ENCODE measurements around the gene KIF3C. TPM values are rescaled to one million over a fixed set of nuclear protein-coding genes. Genes with fewer than 3 reads are reported as not detected.

Gene KIF3C
- total and polyA plus RNA-seq, 2 donors (not counting 1 experiment from before 2014, with no cell fraction given): 9.7 to 13.0 TPM

GRCh38 chr2:26008095-26008494 lies 25.8 kb upstream of the KIF3C start:
- DNase-seq (ENCODE audit: low read depth in 2 of 2): no peak
- no peak overlapping the region for H3K27ac ChIP-seq (ENCODE audit: insufficient read depth, low read length)

DNA sequence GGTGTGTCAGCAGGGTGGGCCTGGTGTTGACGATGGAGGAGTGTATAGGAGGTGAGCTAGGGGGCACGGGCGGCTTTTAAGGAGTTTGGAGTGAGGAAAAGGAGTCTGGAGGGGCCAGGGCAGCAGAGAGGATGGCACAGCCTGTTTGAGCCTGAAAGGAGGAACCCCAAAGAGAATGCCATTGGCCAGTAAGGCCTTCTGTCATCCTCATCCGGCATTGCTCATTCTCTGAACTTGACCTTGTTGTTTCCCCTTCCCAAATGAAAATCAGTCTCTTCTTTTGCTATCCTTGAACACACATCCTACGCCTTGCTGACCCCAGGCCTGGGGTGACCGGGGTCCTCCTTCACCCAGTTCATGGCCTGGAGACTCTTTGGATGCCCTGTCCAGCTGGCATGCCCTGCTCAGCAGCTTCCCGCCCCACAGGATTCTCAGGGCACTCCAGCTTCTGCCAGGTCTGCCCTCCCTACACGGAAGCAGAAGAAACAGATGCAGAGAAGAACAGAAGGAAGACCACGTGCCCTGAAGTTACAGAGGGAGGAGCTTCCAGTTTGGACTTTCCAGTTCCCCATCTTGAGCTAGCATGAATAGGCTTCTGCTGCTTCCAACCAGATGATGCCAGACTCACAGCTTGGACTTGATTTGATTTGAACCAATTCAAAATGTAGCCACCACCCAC lies 20.5 kb upstream of the KIF3C start:
- Histone ChIP-seq H3K27ac (ENCODE audit: insufficient read depth, low read length) (no peak overlapping the region), H3K9ac (ENCODE audit: insufficient read depth, low read length) (no peak overlapping the region), H3K27me3 (ENCODE audit: control insufficient read depth, insufficient read depth, low read length) (no peaks in the 10 kb centered on the region), H3K79me2 (ENCODE audit: control insufficient read depth, insufficient read depth, low read length) (no peaks in the 10 kb centered on the region), H2AFZ (ENCODE audit: low read length) (no peak overlapping the region), H3K36me3 (ENCODE audit: control insufficient read depth, insufficient read depth, low read length) (no peaks in the 10 kb centered on the region), H4K20me1 (ENCODE audit: control insufficient read depth, extremely low read depth, insufficient read depth, low read length) (no peaks in the 10 kb centered on the region), H3K4me3 (replicated peaks in 1 of 4; ENCODE audit: control extremely low read depth in 1 of 4, insufficient read depth in 1 of 4, low read depth in 3 of 4, low read length in 4 of 4) (no peak overlapping the region), H3K9me3 (ENCODE audit: control insufficient read depth, insufficient read depth, low read depth, low read length) (no peaks in the 10 kb centered on the region), H3K4me1 (ENCODE audit: control insufficient read depth, extremely low read depth, insufficient read depth, low read length) (peaks cover 3% of the 10 kb centered on the region), H3K4me2 (ENCODE audit: extremely low read depth, insufficient read depth, low read length) (no peak overlapping the region)
- TF ChIP-seq EZH2 (IDR thresholded peaks at IDR 0.05; ENCODE audit: low read length, missing control alignments): no peak
- TF ChIP-seq, protein P1, sequence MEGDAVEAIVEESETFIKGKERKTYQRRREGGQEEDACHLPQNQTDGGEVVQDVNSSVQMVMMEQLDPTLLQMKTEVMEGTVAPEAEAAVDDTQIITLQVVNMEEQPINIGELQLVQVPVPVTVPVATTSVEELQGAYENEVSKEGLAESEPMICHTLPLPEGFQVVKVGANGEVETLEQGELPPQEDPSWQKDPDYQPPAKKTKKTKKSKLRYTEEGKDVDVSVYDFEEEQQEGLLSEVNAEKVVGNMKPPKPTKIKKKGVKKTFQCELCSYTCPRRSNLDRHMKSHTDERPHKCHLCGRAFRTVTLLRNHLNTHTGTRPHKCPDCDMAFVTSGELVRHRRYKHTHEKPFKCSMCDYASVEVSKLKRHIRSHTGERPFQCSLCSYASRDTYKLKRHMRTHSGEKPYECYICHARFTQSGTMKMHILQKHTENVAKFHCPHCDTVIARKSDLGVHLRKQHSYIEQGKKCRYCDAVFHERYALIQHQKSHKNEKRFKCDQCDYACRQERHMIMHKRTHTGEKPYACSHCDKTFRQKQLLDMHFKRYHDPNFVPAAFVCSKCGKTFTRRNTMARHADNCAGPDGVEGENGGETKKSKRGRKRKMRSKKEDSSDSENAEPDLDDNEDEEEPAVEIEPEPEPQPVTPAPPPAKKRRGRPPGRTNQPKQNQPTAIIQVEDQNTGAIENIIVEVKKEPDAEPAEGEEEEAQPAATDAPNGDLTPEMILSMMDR (conservative IDR thresholded peaks at IDR 0.05 in 1 of 2, IDR thresholded peaks at IDR 0.05 in 1 of 2; ENCODE audit: low read depth in 1 of 2, low read length in 2 of 2): no peak
- DNase-seq (ENCODE audit: low read depth in 2 of 2): no peak

More at GRCh38 chr2:26008095-26008494, 25.8 kb upstream of the KIF3C start:
- Histone ChIP-seq H3K9me3 (ENCODE audit: control insufficient read depth, insufficient read depth, low read depth, low read length) (no peaks in the 10 kb centered on the region), H3K9ac (ENCODE audit: insufficient read depth, low read length) (no peak overlapping the region), H3K4me1 (ENCODE audit: control insufficient read depth, extremely low read depth, insufficient read depth, low read length) (peaks cover 15% of the 10 kb centered on the region), H3K4me2 (ENCODE audit: extremely low read depth, insufficient read depth, low read length) (no peak overlapping the region), H3K4me3 (replicated peaks in 1 of 4; ENCODE audit: control extremely low read depth in 1 of 4, insufficient read depth in 1 of 4, low read depth in 3 of 4, low read length in 4 of 4) (no peak overlapping the region), H3K27me3 (ENCODE audit: control insufficient read depth, insufficient read depth, low read length) (no peaks in the 10 kb centered on the region), H3K79me2 (ENCODE audit: control insufficient read depth, insufficient read depth, low read length) (no peaks in the 10 kb centered on the region), H3K36me3 (ENCODE audit: control insufficient read depth, insufficient read depth, low read length) (no peaks in the 10 kb centered on the region), H2AFZ (ENCODE audit: low read length) (no peak overlapping the region), H4K20me1 (ENCODE audit: control insufficient read depth, extremely low read depth, insufficient read depth, low read length) (no peaks in the 10 kb centered on the region)
- TF ChIP-seq, protein P1 (conservative IDR thresholded peaks at IDR 0.05 in 1 of 2, IDR thresholded peaks at IDR 0.05 in 1 of 2; ENCODE audit: low read depth in 1 of 2, low read length in 2 of 2): no peak
- no peak for TF ChIP-seq EZH2 (IDR thresholded peaks at IDR 0.05; ENCODE audit: low read length, missing control alignments)

DNA sequence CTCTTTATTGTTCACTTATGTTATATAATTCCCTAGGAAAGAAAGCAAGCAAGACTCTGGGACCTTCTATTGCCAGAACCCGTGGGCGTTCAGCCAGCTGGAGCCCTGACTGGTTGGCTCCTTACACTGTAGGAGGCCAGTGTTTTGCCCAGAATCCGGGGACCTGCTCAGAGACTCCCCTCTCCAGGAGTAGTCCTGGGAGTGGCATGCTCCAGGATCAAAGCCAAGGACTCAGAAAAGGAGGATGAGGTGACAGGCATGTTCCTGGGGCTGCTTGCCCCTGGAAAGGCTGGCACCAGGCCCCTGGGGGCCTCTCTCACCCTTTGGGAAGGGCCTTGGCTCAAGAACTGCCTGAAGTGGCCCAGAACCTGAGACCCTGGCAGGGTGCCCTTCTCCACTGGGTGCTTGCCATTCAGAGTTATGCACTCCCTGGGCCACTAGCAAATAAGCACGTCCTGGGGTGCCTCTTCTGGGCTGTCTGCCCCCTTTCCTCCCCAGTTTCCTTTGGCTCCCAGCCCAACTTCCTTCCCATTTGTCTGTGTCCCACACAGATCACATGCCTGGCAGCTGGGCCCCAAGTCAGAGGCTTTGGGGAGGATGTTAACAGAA lies 19.6 kb upstream of the KIF3C start:
- no peak for TF ChIP-seq EZH2 (IDR thresholded peaks at IDR 0.05; ENCODE audit: low read length, missing control alignments)
- TF ChIP-seq, protein P1 (conservative IDR thresholded peaks at IDR 0.05 in 1 of 2, IDR thresholded peaks at IDR 0.05 in 1 of 2; ENCODE audit: low read depth in 1 of 2, low read length in 2 of 2): no peak
- DNase-seq (ENCODE audit: low read depth in 2 of 2): peak; percentile 54 to 62
- no peaks in the 10 kb centered on the region for H3K9me3 ChIP-seq (ENCODE audit: control insufficient read depth, insufficient read depth, low read depth, low read length)
- H3K4me3 ChIP-seq (replicated peaks in 1 of 4; ENCODE audit: control extremely low read depth in 1 of 4, insufficient read depth in 1 of 4, low read depth in 3 of 4, low read length in 4 of 4): no peak overlapping the region
- H3K79me2 ChIP-seq (ENCODE audit: control insufficient read depth, insufficient read depth, low read length): no peaks in the 10 kb centered on the region
- no peaks in the 10 kb centered on the region for H3K27me3 ChIP-seq (ENCODE audit: control insufficient read depth, insufficient read depth, low read length)
- H3K9ac ChIP-seq (ENCODE audit: insufficient read depth, low read length): no peak overlapping the region
- H3K36me3 ChIP-seq (ENCODE audit: control insufficient read depth, insufficient read depth, low read length): no peaks in the 10 kb centered on the region
- no peaks in the 10 kb centered on the region for H4K20me1 ChIP-seq (ENCODE audit: control insufficient read depth, extremely low read depth, insufficient read depth, low read length)
- H2AFZ ChIP-seq (ENCODE audit: low read length): no peak overlapping the region
- peaks cover 6% of the 10 kb centered on the region for H3K4me1 ChIP-seq (ENCODE audit: control insufficient read depth, extremely low read depth, insufficient read depth, low read length)
- no peak overlapping the region for H3K27ac ChIP-seq (ENCODE audit: insufficient read depth, low read length)
- H3K4me2 ChIP-seq (ENCODE audit: extremely low read depth, insufficient read depth, low read length): no peak overlapping the region

Measured in fibroblast of lung (primary cell).